ENCODE measurements around the gene ASB11.

ASB11 gene

GRCh38 chrX:15254852-15255251 is 60.6 kb downstream of the ASB11 start:
- Histone ChIP-seq H3K4me1 (ENCODE audit: low read depth, poor library complexity, severe bottlenecking) (no peaks in the 10 kb centered on the region), H3K4me2 (no peak overlapping the region), H3K79me2 (ENCODE audit: insufficient read depth, low read depth) (no peaks in the 10 kb centered on the region), H3K9ac (no peak overlapping the region), H4K20me1 (ENCODE audit: insufficient read depth) (no peaks in the 10 kb centered on the region), H3K36me3 (ENCODE audit: insufficient read depth) (no peaks in the 10 kb centered on the region), H2AFZ (ENCODE audit: low read depth) (no peak overlapping the region), H3K27me3 (ENCODE audit: insufficient read depth, low read depth) (no peaks in the 10 kb centered on the region), H3K4me3 (IDR thresholded peaks at IDR 0.05; ENCODE audit: insufficient read depth, low read depth, low read length) (no peak overlapping the region), H3K27ac (no peak overlapping the region)
- no peak for TF ChIP-seq CTCF (conservative IDR thresholded peaks at IDR 0.05; ENCODE audit: low read depth, low read length)

- H3K79me2 ChIP-seq (ENCODE audit: insufficient read depth, low read depth) = no peaks in the 10 kb centered on the region
- H3K27ac ChIP-seq = no peak overlapping the region
- no peaks in the 10 kb centered on the region for H3K27me3 ChIP-seq (ENCODE audit: insufficient read depth, low read depth)
- H4K20me1 ChIP-seq (ENCODE audit: insufficient read depth) = no peaks in the 10 kb centered on the region
- no peak overlapping the region for H3K9ac ChIP-seq
- H3K4me3 ChIP-seq (IDR thresholded peaks at IDR 0.05; ENCODE audit: insufficient read depth, low read depth, low read length) = no peak overlapping the region
- H2AFZ ChIP-seq (ENCODE audit: low read depth) = no peak overlapping the region
- H3K36me3 ChIP-seq (ENCODE audit: insufficient read depth) = no peaks in the 10 kb centered on the region
- no peak overlapping the region for H3K4me2 ChIP-seq
- peaks cover 5% of the 10 kb centered on the region for H3K4me1 ChIP-seq (ENCODE audit: low read depth, poor library complexity, severe bottlenecking)
- TF ChIP-seq CTCF (conservative IDR thresholded peaks at IDR 0.05; ENCODE audit: low read depth, low read length) = no peak
Measured at GRCh38 chrX:15245896-15246295, 69.5 kb downstream of the ASB11 start.

GRCh38 chrX:15244421-15244820 is 71.0 kb downstream of the ASB11 start:
- no peak overlapping the region for H3K4me3 ChIP-seq (IDR thresholded peaks at IDR 0.05; ENCODE audit: insufficient read depth, low read depth, low read length)
- H3K27me3 ChIP-seq (ENCODE audit: insufficient read depth, low read depth) = no peaks in the 10 kb centered on the region
- H3K27ac ChIP-seq = no peak overlapping the region
- no peak for TF ChIP-seq CTCF (conservative IDR thresholded peaks at IDR 0.05; ENCODE audit: low read depth, low read length)
- H3K4me2 ChIP-seq = no peak overlapping the region
- peaks cover 5% of the 10 kb centered on the region for H3K4me1 ChIP-seq (ENCODE audit: low read depth, poor library complexity, severe bottlenecking)
- H4K20me1 ChIP-seq (ENCODE audit: insufficient read depth) = no peaks in the 10 kb centered on the region
- no peak overlapping the region for H3K9ac ChIP-seq
- no peaks in the 10 kb centered on the region for H3K36me3 ChIP-seq (ENCODE audit: insufficient read depth)
- H2AFZ ChIP-seq (ENCODE audit: low read depth) = no peak overlapping the region
- no peaks in the 10 kb centered on the region for H3K79me2 ChIP-seq (ENCODE audit: insufficient read depth, low read depth)

- H3K27ac ChIP-seq = no peak overlapping the region
- H2AFZ ChIP-seq (ENCODE audit: low read depth) = no peak overlapping the region
- no peaks in the 10 kb centered on the region for H3K27me3 ChIP-seq (ENCODE audit: insufficient read depth, low read depth)
- no peaks in the 10 kb centered on the region for H3K36me3 ChIP-seq (ENCODE audit: insufficient read depth)
- peak; percentile 35; the same call in 1 of the 2 replicates for TF ChIP-seq CTCF (conservative IDR thresholded peaks at IDR 0.05; ENCODE audit: low read depth, low read length)
- H3K9ac ChIP-seq = no peak overlapping the region
- no peaks in the 10 kb centered on the region for H4K20me1 ChIP-seq (ENCODE audit: insufficient read depth)
- 0 out of 2 replicates have a peak overlapping the region, but pooled peaks have one; percentile 8 for H3K4me2 ChIP-seq
- H3K79me2 ChIP-seq (ENCODE audit: insufficient read depth, low read depth) = no peaks in the 10 kb centered on the region
- H3K4me1 ChIP-seq (ENCODE audit: low read depth, poor library complexity, severe bottlenecking) = peaks cover 5% of the 10 kb centered on the region
- H3K4me3 ChIP-seq (IDR thresholded peaks at IDR 0.05; ENCODE audit: insufficient read depth, low read depth, low read length) = no peak overlapping the region
Measured at GRCh38 chrX:15242899-15243555, 72.4 kb downstream of the ASB11 start.
